Stimulated activated naive CD4-positive, alpha-beta T cell treated with Interleukin-2 at 50 U/mL for 16 hours (primary cell): ENCODE data around the gene USP30.

Experiments
- DNase-seq: peaks from one replicate; lab custom pipeline; 2025; lab: John Stamatoyannopoulos, UW

The USP30 gene

DNA sequence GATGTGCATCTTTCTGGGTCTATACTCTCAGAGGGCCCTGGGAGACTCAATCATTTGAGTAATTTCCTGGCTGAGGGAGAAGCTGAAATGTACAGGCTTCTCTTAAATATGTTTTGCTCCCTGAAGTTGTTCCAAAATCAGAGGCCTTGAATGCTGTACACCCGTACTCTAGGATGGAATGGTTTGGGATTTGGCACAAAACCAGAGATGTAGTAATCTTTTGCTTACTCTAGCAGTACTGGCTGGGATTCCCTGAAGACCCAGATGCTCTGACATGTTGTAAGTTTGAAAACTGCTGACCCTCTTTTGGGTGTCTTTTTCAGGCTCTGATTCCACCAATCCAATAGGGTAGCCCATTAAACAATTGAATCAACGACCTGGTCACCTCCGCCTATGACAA lies 74.4 kb downstream of the USP30 start:
- DNase-seq: no peak

- no peak for DNase-seq
Observed at GRCh38 chr12:109127533-109128242, 75.3 kb downstream of the USP30 start.

GRCh38 chr12:109130297-109131153 lies 78.1 kb downstream of the USP30 start:
- DNase-seq: no peak

DNA sequence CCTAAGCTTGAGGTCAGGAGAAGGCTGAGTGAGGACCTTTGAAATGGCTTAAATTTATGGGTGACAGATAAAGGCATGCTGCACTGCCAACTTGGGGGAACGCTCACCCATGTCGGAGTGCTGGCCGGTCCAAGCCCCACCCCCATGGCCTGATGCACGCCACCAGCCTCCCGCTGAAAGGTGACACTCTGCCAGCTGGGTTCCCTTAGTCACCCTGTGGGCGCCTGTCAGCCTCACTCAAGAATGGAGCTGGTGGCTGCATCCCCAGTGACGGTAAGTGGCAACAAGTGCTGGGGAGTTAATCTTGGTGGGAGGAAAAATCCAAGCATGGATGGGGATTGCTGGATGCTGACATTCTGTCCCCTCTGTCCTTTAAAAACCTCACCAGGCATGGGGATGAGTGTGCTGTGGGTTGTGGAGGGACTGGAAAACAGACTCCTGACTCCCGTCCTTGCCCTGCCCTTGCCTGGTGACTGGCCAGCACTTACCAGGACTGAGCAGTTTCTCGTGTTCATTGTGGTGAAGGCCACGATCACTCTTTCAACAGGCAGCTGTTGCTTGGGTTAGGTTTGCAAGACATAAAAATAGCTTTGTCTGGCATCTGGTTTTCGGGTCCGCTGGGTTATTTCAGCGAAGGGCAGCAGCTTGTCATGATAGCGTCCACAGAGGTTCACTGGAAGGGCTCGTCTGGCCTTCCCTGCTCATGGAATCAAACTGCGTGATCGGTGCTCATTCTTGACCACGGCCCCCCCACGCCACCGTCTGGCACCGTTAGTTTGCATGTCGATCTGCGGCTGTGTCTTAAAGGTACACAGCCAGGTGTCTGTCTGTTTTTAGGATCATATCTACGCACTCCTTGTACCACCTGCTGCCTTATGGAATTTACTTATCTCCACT lies 79.0 kb downstream of the USP30 start:
- no peak for DNase-seq

- no peak for DNase-seq
Observed at GRCh38 chr12:109134186-109134917, 82.0 kb downstream of the USP30 start.

DNA sequence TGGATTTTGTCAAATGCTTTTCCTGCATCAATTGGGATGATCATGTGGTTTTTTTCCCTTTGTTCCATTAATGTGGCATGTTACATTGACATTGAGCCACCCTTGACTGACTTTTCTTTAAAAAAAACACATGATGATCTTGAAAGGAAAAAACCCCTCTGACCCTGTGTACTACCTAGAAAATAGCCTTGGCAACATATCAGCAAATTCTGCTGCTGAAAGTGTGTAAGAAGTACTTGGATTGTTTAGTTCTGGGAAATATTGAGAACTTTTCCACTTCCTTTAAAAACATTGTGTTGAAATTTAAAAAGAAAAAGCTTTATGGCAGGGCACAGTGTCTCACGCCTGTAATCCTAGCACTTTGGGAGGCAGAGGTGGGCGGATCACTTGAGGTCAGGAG lies 84.7 kb downstream of the USP30 start:
- DNase-seq: no peak
